Trophoblast cell (in vitro differentiated cells and primary cell): Measurements from ENCODE around the gene PTGER3.

Experiments used
- DNase-seq, 2 donors: peaks; one replicate each; pipeline ENCODE4 v3.0.0-alpha.2; 2016
- H2AFZ ChIP-seq: 2 replicates; pipeline ENCODE4 v1.6.1; 2013; ENCODE audit warnings: low read length, moderate library complexity, mild to moderate bottlenecking; ENCODE audit not compliant: insufficient read depth, poor library complexity
- H2AK5ac ChIP-seq: 2 replicates; pipeline ENCODE4 v1.6.1; 2013; ENCODE audit warnings: mild to moderate bottlenecking, low read length
- H2BK120ac ChIP-seq: 2 replicates; pipeline ENCODE4 v1.6.1; 2013; ENCODE audit warnings: low read length, mild to moderate bottlenecking, moderate library complexity; ENCODE audit not compliant: insufficient read depth, poor library complexity
- H2BK12ac ChIP-seq: 2 replicates; pipeline ENCODE4 v1.6.1; 2013; ENCODE audit warnings: mild to moderate bottlenecking, low read length, moderate library complexity
- H2BK5ac ChIP-seq: 2 replicates; pipeline ENCODE4 v1.6.1; 2013; ENCODE audit warnings: low read length, low read depth, moderate library complexity, mild to moderate bottlenecking; ENCODE audit not compliant: poor library complexity
- H3K14ac ChIP-seq: 2 replicates; pipeline ENCODE4 v1.6.1; 2013; ENCODE audit warnings: mild to moderate bottlenecking, low read length
- H3K18ac ChIP-seq: 2 replicates; pipeline ENCODE4 v1.6.1; 2013; ENCODE audit warnings: mild to moderate bottlenecking, low read length
- H3K23ac ChIP-seq: 2 replicates; pipeline ENCODE4 v1.6.1; 2013; ENCODE audit warnings: low read length
- H3K27ac ChIP-seq: 2 replicates; pipeline ENCODE4 v1.5.1; 2013; ENCODE audit warnings: low read depth, mild to moderate bottlenecking, inconsistent platforms, low read length, moderate library complexity
- H3K27me3 ChIP-seq: 2 replicates; pipeline ENCODE4 v1.6.1; 2013; ENCODE audit warnings: inconsistent platforms, mild to moderate bottlenecking, low read length, moderate library complexity; ENCODE audit not compliant: insufficient read depth
- H3K36me3 ChIP-seq, 2 experiments: 1 replicate in 1 of 2; 2 replicates in 1 of 2; pipeline ENCODE4 v1.6.1; 2013; ENCODE audit warnings: low read length in 2 of 2, mild to moderate bottlenecking in 2 of 2, moderate library complexity in 1 of 2; ENCODE audit not compliant: insufficient read depth in 2 of 2, control insufficient read depth in 1 of 2
- H3K4ac ChIP-seq: 2 replicates; pipeline ENCODE4 v1.6.1; 2013; ENCODE audit warnings: low read depth, mild to moderate bottlenecking, low read length, moderate library complexity
- H3K4me1 ChIP-seq, 2 experiments: 1 replicate in 1 of 2; 2 replicates in 1 of 2; pipeline ENCODE4 v1.6.1; 2013; ENCODE audit warnings: low read length in 2 of 2, mild to moderate bottlenecking in 2 of 2, moderate library complexity in 1 of 2; ENCODE audit not compliant: insufficient read depth in 2 of 2, control insufficient read depth in 1 of 2
- H3K4me2 ChIP-seq: 2 replicates; pipeline ENCODE4 v1.6.1; 2013; ENCODE audit warnings: inconsistent platforms, mild to moderate bottlenecking, low read length, moderate library complexity
- H3K4me3 ChIP-seq: 2 replicates; pipeline ENCODE4 v1.5.1; 2013; ENCODE audit warnings: mild to moderate bottlenecking, low read depth, low read length, inconsistent platforms
- H3K79me1 ChIP-seq: one replicate; pipeline ENCODE4 v1.6.1; 2013; ENCODE audit warnings: low read length
- H3K79me2 ChIP-seq: 2 replicates; pipeline ENCODE4 v1.6.1; 2013; ENCODE audit warnings: low read length, mild to moderate bottlenecking; ENCODE audit not compliant: control insufficient read depth, insufficient read depth, poor library complexity
- H3K9ac ChIP-seq: 2 replicates; pipeline ENCODE4 v1.6.1; 2013; ENCODE audit warnings: mild to moderate bottlenecking, low read length
- H3K9me3 ChIP-seq: 2 replicates; pipeline ENCODE4 v1.6.1; 2013; ENCODE audit warnings: low read depth, mild to moderate bottlenecking, control low read depth, inconsistent platforms, low read length; ENCODE audit not compliant: insufficient read depth
- H4K12ac ChIP-seq: 2 replicates; pipeline ENCODE4 v1.6.1; 2013; ENCODE audit warnings: low read depth, mild to moderate bottlenecking, low read length, moderate library complexity
- H4K8ac ChIP-seq: 2 replicates; pipeline ENCODE4 v1.6.1; 2013; ENCODE audit warnings: low read depth, mild to moderate bottlenecking, low read length, moderate library complexity
- H4K91ac ChIP-seq: one replicate; pipeline ENCODE4 v1.6.1; 2013; ENCODE audit warnings: low read depth, mild to moderate bottlenecking, low read length, moderate library complexity
- WGBS: extraction: QIAGEN DNeasy Blood & Tissue Kit; methylation state at CpG from one replicate; pipeline ENCODE4 v1.1.7; 2013; ENCODE audit warnings: missing lambda C conversion rate; ENCODE audit not compliant: insufficient read length, insufficient coverage; ENCODE audit errors: extremely low coverage; 5-methylcytosine and 5-hydroxymethylcytosine counted together

PTGER3 gene

GRCh38 chr1:70963374-70963773 lies 84.2 kb downstream of the PTGER3 start:
- Histone ChIP-seq H3K27me3 (no peaks in the 10 kb centered on the region), H3K4me2 (no peak overlapping the region), H3K4me3 (no peak overlapping the region), H2AFZ (no peak overlapping the region), H4K8ac (no peak overlapping the region), H3K79me1 (no peaks in the 10 kb centered on the region), H3K4me1 (no peaks in the 10 kb centered on the region), H4K91ac (no peak overlapping the region), H3K27ac (no peak overlapping the region), H3K9ac (no peak overlapping the region), H2BK12ac (no peak overlapping the region), H3K14ac (no peak overlapping the region), H3K79me2 (no peaks in the 10 kb centered on the region), H2BK5ac (no peak overlapping the region), H3K36me3 (no peaks in the 10 kb centered on the region), H2AK5ac (no peak overlapping the region), H3K23ac (no peak overlapping the region), H4K12ac (no peak overlapping the region), H3K9me3 (no peaks in the 10 kb centered on the region), H3K4ac (no peak overlapping the region), H2BK120ac (no peak overlapping the region), H3K18ac (no peak overlapping the region)
- no peak for DNase-seq
- WGBS: no CpG with 5 or more reads among the region's 6 CpGs

- Histone ChIP-seq H3K4me3 (no peak overlapping the region), H4K12ac (no peak overlapping the region), H3K14ac (no peak overlapping the region), H3K9me3 (no peaks in the 10 kb centered on the region), H2BK12ac (no peak overlapping the region), H2BK5ac (no peak overlapping the region), H2AFZ (no peak overlapping the region), H4K8ac (no peak overlapping the region), H2AK5ac (no peak overlapping the region), H3K23ac (no peak overlapping the region), H3K27ac (no peak overlapping the region), H3K79me2 (no peaks in the 10 kb centered on the region), H4K91ac (no peak overlapping the region), H3K4me1 (no peaks in the 10 kb centered on the region), H3K18ac (no peak overlapping the region), H3K9ac (no peak overlapping the region), H3K4ac (no peak overlapping the region), H3K4me2 (no peak overlapping the region), H2BK120ac (no peak overlapping the region), H3K27me3 (no peaks in the 10 kb centered on the region), H3K79me1 (no peaks in the 10 kb centered on the region), H3K36me3 (no peaks in the 10 kb centered on the region)
- DNase-seq: peak; percentile 81 to 98
- WGBS: no CpG with 5 or more reads among the region's 1 CpG
These were observed 86.1 kb downstream of the PTGER3 start for GRCh38 chr1:70961374-70961975.

- no peak overlapping the region for H2BK5ac ChIP-seq
- WGBS: no CpG with 5 or more reads among the region's 5 CpGs
- H3K27me3 ChIP-seq: no peaks in the 10 kb centered on the region
- H3K9me3 ChIP-seq: no peaks in the 10 kb centered on the region
- no peak overlapping the region for H2AFZ ChIP-seq
- DNase-seq: peak; percentile 10 to 74
- H4K91ac ChIP-seq: no peak overlapping the region
- H3K79me1 ChIP-seq: no peaks in the 10 kb centered on the region
- H3K27ac ChIP-seq: no peak overlapping the region
- no peaks in the 10 kb centered on the region for H3K79me2 ChIP-seq
- no peak overlapping the region for H3K4me3 ChIP-seq
- no peaks in the 10 kb centered on the region for H3K4me1 ChIP-seq
- no peak overlapping the region for H3K14ac ChIP-seq
- H3K4ac ChIP-seq: no peak overlapping the region
- no peaks in the 10 kb centered on the region for H3K36me3 ChIP-seq
- no peak overlapping the region for H2AK5ac ChIP-seq
- no peak overlapping the region for H2BK12ac ChIP-seq
- H3K18ac ChIP-seq: no peak overlapping the region
- no peak overlapping the region for H4K8ac ChIP-seq
- no peak overlapping the region for H3K23ac ChIP-seq
- H4K12ac ChIP-seq: no peak overlapping the region
- no peak overlapping the region for H3K9ac ChIP-seq
- H3K4me2 ChIP-seq: no peak overlapping the region
- no peak overlapping the region for H2BK120ac ChIP-seq
These were observed 99.1 kb downstream of the PTGER3 start for GRCh38 chr1:70948396-70949017.

GRCh38 chr1:70947835-70948234 lies 99.8 kb downstream of the PTGER3 start:
- H3K4me3 ChIP-seq: no peak overlapping the region
- H2AFZ ChIP-seq: no peak overlapping the region
- no CpG with 5 or more reads among the region's 2 CpGs for WGBS
- H3K18ac ChIP-seq: no peak overlapping the region
- H4K8ac ChIP-seq: no peak overlapping the region
- no peak overlapping the region for H3K9ac ChIP-seq
- H3K36me3 ChIP-seq: no peaks in the 10 kb centered on the region
- H2BK5ac ChIP-seq: no peak overlapping the region
- no peak overlapping the region for H4K12ac ChIP-seq
- H4K91ac ChIP-seq: no peak overlapping the region
- no peak overlapping the region for H3K4me2 ChIP-seq
- H2AK5ac ChIP-seq: no peak overlapping the region
- H3K27me3 ChIP-seq: no peaks in the 10 kb centered on the region
- no peaks in the 10 kb centered on the region for H3K79me1 ChIP-seq
- no peak overlapping the region for H3K4ac ChIP-seq
- H3K4me1 ChIP-seq: no peaks in the 10 kb centered on the region
- no peak overlapping the region for H3K23ac ChIP-seq
- H3K9me3 ChIP-seq: no peaks in the 10 kb centered on the region
- H2BK120ac ChIP-seq: no peak overlapping the region
- H2BK12ac ChIP-seq: no peak overlapping the region
- no peak overlapping the region for H3K14ac ChIP-seq
- no peak for DNase-seq
- no peak overlapping the region for H3K27ac ChIP-seq
- H3K79me2 ChIP-seq: no peaks in the 10 kb centered on the region
